SKM-1 (cell line): ENCODE results near the gene GULP1.

Experiments used
- DNase-seq: peaks from one replicate; lab custom pipeline; 2025; ENCODE audit not compliant: unreplicated experiment; lab: John Stamatoyannopoulos, UW

GULP1 gene

DNA sequence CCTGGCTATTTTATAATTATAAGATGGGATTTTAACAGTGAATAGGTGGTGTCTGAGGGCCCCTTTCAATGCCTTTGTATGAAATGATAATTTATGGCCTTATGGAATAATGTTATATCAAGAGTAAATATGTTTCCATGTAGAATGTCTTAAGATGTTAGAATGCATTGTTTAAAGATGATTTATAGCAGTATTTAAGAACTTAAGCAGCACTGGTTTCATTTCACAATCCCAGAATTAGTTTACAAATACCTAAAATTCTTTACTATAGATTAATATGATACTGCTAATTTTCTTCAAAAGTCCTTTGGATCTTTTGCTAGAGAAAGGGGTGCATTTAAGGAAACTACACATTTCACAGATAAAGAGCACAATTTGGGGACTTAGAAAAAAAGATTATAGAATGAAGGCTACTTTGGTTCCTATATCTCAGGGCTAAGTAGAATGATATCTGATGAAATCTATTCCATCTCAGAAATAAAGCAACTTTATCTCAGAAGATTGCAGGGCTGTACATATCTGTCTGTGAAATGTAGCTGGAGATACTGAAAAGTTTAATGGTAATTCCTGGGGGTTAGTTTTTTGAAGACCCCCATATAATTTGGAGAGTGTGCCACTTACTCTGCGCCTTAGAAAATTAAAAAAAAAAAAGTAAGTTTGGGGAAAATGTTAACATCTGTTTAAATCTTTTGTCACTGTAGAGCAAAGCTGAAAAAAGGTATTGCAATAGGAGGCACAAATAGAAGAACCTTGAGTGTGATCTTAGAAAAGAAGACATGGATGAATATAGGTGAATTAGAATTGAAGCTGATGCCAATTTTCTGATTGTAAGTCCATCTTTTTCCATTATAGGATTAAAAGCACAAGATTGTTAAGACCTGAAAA lies 123.4 kb downstream of the GULP1 start:
- DNase-seq = no peak

DNA sequence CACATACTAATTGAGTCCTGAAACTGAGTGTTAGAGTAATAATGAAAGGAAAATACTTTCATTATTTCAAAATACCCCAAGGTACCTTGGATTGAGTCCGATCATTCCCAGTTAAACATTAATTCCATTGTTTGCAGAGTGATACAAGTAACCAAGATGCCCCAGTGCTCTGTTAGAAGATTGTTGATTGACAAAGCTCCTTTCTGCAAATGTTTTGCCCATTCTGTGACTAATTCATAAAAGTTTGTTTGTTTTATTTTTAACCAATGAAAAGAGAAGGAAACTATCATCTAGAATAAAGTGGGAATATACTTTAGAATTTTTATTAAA lies 124.0 kb downstream of the GULP1 start:
- DNase-seq = no peak

DNA sequence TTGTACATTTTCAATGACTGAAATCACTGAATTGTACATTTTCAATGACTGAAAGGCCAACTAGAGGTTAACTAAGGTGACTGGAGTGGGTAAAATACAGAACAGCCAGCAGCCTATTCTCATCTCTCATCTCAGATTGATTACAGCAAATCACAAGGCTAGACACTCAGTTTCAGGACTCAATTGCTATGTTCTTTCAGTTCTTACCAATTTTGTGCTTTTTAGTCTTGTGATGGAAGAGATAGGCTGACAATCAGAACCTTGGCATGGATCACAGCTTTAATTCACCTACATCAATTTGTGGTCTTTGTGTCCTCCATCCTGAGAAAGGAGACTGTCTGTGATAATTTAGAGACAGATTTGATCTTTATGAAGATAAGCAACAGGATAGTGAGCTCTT lies 124.7 kb downstream of the GULP1 start:
- DNase-seq = no peak

DNA sequence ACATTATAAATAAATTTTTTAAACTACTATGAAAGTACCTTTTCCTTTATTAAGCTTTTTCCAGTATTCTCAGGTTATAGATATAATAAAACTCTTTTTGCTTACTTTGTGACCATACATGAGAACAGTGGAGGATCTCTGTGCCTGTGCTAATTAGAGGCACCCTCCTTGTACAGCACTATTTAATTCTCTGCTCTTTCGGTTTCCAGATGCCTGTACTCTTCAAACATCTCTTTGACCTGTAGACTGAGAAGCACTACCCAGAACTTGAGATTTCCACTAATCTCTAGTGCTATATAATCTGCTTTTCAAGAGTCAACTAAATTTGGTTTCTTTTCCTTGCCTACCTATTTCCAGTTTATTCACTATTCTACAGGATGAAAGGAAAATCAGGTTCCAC lies 131.1 kb downstream of the GULP1 start:
- no peak for DNase-seq

DNA sequence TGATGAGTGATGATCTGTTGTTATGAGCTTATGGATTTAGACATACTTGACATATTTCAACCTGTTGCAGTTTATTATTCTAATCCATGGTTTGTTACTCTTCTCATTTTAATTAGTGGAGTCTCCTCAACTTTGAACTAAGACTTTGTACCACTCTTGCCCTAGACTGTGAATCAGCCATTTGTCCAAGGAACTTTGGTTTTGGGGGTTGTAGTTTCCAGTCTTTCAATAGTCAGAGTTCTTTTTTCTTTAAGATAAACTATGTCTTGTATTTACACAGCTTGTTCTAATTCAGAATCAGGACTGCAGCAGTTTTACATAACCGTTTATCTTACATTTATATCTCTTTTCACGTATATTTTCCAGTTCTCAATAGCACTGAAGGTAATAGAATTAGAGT lies 133.6 kb downstream of the GULP1 start:
- DNase-seq = no peak

DNA sequence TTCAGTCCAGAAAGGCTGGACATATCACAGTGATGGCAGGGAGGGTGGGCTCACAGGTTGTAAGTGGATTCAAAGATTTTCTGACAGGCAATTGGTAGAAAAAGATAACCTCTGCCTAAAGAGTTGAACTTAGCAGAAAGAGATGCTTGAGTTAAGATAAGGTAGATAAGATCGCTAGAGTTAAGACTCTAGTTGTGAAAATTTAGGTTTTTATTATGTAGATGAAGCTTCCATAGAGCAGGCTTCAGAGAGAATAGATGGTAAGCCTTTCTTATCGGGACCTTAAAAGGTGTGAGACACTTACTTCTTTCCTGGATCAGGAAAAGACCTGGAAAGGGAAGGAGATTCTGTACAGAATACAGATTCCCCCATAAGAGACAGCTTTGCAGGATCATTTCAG lies 134.4 kb downstream of the GULP1 start:
- no peak for DNase-seq

DNA sequence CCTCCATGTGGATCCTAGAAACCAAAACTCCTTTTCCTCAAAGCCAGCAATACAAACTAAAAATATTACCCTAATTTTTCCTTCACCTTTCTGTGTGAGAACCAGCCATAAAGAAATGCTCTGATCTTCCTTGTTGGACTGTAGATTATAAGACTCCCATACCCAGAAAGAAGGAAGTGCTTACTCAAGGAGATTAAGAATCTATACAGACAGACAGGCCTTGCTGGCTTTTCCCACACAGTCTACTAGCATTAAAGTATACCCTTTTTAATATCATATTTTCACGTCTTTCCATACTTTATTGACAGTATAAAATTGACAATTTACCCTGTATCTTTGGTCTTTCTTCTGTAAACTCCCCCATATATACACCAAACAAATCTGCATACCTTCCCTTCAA lies 139.0 kb downstream of the GULP1 start:
- no peak for DNase-seq

DNA sequence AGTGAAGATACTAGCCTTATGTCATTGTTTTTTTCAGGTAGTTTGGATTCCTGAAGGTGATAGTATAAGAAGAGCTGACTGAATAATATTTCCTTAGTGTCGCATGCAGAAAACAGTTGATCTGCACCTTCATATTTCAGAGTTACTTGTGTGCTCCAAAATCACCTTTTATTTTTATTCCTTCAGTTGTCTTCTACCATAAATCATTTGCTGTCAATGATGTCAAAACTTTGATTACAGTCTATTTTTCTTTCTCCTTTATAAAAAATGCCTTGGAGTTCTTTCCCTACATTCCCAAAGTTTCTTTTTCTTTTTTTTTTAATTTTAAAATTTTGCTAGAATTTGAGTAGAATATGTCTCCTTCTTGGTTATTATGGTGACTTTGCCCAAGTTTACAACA lies 142.3 kb downstream of the GULP1 start:
- DNase-seq = no peak

DNA sequence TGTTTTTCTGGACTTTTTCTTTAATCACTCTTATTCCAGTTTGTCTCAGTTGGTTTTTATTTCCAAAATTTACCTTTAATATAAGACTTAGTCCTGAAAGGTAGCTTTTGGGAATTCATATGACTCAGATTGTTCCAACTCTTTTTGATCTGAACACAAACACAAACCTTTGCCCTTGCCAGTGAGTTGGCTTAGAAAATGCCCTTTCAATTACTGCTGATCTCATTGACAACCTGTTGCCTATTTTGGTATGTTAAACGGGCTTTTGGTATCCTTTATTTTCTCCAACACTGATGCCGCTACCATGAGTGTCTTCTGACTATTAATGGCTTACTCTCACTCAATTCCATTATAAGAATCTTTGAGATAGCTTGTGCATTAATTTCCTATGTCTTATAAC lies 143.4 kb downstream of the GULP1 start:
- no peak for DNase-seq

DNA sequence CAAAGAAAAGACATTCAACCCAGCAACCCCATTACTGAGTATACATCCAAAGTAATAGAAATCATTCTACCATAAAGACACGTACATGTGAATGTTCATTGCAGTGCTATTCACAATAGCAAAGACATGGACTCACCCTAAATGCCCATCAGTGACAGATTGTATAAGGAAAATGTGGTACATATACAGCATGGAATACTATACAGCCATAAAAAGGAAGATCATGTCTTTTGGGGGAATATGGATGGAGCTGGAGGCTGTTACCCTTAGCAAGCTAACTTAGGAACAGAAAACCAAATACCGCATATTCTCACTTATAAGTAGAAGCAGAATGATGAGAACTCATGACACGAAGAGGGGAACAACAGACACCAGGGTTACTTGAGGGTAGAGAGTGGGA lies 145.9 kb downstream of the GULP1 start:
- no peak for DNase-seq

DNA sequence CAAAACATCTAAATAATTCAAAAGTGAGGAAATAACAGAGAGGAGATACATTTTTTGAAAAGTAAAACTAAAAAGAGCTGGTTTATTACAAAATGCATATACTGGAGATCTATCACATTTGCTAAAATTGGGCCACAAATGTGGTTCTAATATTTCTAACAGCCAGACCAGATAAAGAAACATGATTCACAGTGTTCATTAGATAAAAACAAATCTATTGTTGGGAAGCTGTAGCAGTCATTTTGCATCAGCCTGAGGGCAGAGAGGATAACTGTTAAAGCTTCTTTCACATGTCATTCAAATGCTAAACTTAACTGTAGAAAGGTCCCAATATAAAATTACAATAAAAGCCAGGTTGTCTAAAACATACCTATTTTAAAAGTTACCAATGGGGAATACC lies 148.3 kb downstream of the GULP1 start:
- no peak for DNase-seq

DNA sequence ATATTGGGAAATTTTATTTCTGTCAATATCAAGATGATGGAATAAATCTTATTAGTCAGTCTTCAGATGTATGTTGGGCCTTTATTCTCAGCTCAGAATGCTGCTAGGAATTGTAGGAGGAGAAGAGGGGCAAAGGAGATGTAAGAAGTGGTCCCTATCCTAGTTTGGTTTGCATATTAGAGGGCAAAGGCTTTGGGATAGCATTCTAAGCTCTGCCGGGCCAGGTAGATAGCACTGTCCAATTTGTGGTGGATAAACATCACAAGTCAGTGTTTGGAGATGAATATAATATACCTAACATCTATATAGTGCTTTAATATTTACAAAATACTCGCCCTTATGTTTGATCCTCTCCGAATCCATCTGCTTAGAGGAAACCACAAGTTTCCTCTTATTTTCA lies 149.2 kb downstream of the GULP1 start:
- DNase-seq = no peak

DNA sequence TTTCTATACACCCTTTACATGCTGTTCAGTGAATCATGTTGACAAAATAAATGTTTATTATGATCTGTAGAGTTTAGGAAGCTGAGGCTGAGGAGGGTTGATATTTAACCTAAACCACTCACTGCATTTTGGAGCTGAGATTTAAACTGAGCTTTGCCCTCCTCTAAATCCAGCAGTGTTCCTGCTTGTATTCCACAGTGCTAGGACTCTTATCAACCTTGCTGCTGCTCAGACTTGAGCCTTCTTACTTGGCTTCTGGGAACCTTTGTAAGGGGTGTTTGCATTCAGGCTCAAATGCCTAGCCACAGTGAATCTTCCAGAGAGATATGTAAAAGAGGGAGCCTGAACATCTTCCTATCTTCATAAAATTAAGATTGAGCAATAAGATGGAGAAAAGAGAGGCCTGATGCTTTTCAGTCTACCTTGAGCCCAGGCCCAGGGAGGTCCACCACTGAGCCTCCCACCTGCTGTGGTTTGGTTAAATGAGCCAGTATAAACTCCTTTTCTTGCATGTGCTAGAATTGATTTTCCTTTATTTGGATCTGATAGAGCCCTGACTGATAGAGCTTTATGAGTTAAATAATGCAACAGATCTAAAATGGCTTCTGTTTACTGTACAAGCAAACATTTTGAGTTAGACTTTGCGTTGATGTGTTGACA lies 149.7 kb downstream of the GULP1 start:
- DNase-seq = no peak

DNA sequence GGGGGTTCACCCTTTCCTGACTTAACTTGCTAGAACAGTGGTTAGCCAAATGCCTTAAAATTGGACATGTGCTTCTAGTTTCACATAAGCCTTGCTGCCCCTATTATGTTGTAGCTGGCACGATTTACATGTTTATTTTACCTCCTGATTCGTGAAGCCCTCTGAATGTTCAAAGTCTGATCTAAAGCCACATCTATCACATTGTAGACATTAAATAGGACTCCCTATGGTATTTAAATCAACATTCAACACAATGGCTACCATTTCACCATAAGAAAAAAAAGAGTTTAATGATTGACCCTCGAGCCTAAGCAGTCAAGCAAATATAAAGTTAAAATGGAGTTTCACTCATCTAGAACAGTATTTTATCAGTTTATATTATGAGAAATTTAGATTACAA lies 151.5 kb downstream of the GULP1 start:
- no peak for DNase-seq

DNA sequence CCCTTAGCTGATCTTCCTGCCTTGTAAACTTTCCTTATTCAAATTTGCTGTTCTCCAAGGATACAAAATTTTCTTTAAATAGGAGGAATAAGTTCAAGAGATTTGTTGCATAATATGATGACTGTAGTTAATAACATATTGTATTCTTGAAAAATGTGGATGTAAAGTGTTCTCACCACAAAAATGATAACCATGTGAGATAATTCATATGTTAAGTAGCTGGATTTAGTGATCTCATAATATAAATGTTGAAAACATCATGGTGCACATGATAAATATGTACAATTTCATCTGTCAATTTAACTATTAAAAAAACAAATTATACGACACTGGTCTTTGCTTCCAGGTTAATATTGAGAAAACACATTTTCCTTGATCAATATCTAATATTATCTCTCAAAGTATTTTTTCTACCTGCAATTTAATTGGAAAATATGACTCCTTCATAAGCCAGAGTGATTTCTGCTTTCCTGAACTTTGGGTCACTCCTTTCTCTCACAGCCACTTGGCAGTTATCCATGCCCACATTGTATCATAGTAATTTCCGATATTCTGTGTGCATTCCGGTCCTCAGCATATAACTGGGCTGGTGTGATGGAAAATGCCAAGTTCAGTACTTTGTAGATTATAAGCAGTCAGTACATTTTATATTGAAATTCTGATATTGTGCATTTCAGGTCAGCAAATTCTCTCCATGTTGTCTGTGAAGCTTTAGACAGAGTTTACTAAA lies 152.6 kb downstream of the GULP1 start:
- DNase-seq = no peak

DNA sequence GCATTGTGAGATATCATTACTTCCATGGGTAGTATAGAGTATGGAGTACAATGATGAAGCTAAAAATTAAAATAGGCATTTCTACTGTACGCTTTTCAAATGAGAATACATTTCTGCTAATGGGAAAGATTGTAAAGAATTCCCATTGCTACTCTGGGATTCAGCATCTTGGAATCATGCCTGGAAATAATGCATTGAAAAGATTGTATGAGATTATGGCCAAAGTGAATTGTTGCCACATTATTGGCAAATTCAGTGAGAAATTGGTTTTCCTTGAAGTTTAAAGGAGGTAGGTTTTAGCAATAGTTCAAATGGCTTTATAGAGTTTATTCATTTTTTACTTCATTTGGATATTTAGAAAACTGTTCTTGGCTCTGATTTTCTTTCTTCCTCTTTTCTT lies 157.9 kb downstream of the GULP1 start:
- DNase-seq = no peak

DNA sequence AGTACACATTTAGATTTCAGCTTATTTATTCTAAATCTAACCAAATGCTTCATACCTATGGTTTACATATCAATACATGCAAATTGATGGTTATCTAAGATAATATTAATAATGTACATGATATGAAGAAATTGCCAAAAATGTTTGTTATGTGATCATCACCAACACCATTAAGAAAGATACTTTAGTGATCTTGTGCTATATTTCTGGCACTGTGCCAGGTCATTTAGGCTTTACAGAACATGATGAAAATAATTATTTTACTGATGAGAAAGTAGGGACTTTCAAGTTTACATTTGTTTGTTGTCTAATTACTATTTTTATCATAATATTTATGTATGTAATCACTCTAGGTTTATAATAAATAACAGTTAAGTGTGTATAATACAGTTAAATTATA lies 158.3 kb downstream of the GULP1 start:
- DNase-seq = no peak

DNA sequence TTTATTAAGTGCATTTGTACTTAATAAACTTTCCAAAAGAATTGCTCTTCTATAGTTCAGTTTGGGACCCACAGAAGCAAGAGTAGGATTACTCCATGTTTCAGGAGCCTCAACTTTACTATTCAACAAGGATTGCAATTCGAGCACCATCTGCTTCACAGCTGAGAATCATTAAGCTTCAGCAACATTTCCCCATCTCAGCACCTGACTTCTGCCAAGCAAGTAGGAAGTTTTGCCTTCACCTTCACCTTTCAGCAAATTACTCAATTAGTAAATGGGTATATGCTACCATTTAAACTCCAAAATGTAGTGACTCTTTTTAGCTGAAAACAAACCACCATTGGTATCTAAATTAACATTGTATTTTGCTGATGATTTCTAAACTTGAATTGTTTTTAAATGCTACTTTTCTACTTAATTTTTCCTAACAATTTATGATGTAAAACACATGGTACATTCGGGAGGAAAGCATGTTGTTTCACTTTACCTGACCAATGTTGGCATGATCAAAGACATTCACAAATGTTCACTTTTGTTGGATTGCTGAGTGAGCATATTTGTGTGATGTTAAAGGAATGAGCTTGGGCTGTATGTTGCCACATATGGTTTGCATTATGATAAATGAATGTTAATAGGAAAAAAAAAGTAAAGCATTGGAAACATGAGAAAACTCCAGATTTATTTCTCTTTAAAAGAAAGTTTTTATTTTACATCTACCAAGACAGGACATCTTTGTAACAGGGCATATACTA lies 159.2 kb downstream of the GULP1 start:
- DNase-seq = no peak

DNA sequence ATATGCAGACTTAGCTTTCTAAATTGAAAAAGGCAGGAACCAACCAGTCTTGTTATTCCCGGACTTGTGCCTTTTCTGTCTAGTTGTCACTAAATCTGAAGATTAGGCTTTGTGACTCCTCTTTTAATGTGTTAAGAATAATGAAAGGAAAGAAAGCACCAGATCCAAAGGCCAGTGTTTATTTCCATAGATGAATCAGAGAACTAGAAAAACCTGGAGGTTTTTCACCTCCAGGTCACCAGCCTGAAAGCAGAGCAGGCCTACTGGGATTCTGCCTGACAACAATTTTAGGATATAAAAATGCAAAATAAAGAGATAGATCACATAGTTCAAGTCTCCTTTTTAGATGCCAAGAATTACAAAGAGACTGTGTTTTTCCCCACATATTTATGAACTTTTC lies 160.4 kb downstream of the GULP1 start:
- no peak for DNase-seq

DNA sequence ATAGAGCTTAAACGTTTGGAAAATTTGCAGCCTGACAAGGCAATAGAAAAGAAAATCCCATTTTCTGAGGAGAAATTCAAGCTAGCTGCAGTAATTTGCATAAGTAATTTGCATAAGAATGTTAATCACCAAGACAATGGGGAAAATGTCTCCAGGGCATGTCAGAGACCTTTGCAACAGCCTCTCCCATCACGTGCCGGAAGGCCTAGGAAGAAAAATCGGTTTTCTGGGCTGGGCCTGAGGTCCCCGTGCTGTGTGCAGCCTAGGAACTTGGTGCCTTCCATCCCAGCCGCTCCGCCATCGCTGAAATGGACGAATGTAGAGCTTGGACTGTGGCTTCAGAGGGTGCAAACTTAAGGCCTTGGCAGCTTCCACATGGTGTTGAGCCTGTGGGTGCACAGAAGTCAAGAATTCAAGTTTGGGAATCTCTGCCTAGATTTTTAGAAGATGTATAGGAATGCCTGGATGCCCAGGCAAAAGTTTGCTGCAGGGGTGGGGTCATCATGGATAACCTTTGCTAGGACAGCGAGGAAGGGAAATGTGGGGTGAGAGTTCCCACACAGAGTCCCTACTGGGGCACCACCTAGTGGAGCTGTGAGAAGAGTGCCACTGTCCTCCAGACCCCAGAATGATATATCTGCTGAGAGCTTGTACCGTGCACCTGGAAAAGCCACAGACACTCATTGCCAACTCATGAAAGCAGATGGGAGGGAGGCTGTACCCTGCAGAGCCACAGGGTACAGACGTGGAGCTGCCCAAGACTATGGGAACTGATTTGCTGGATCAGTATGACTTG lies 164.6 kb downstream of the GULP1 start:
- DNase-seq = no peak

DNA sequence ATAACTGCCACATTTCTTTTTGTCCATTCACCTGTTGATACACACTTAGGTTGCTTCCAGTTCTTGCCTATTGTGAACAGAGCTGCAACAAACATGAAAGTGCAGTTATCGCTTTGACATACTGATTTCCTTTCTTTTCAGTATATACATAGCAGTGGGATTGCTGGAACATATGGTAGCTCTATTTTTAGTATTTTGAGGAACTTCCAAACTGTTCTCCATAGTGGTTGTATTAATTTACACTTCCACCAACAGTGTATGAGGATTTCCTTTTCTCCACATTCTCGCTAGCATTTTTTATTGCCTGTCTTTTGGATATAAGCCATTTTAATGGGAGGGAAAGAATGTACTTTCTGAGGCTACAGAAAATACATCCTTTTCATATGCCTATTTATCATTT lies 167.4 kb downstream of the GULP1 start:
- DNase-seq = no peak
